Testis (tissue), 3 donors: ENCODE data around the gene GTF2A2. TPM values are rescaled to one million over a fixed set of nuclear protein-coding genes. Genes with fewer than 3 reads are reported as not detected.
A peak's percentile ranks its signal among the peaks of the same experiment; 100 is the strongest.

Experiments used
- DNase-seq: peaks from one replicate; pipeline ENCODE4 v3.0.0-alpha.2; 2019
- H3K27ac ChIP-seq, 2 donors: fragments of 200-600 bp; sonication (generic); one replicate each; pipeline ENCODE4 v1.5.1; 2019
- H3K27me3 ChIP-seq: fragments of 200-600 bp; sonication (generic); one replicate; pipeline ENCODE4 v1.5.1; 2019
- H3K36me3 ChIP-seq: fragments of 200-600 bp; sonication (generic); one replicate; pipeline ENCODE4 v1.5.1; 2017; ENCODE audit warnings: low read depth; ENCODE audit errors: missing control alignments
- H3K4me1 ChIP-seq: fragments of 200-600 bp; sonication (generic); one replicate; pipeline ENCODE4 v1.5.1; 2019
- H3K4me3 ChIP-seq, 2 donors: fragments of 200-600 bp; sonication (generic); one replicate each; pipeline ENCODE4 v1.5.1; 2017 to 2019
- H3K9me3 ChIP-seq: fragments of 200-600 bp; sonication (generic); one replicate; pipeline ENCODE4 v1.5.1; 2017
- POLR2A ChIP-seq: fragments of 450-650 bp; IDR thresholded peaks from one replicate; pipeline ENCODE4 v1.6.1; 2017; ENCODE audit warnings: antibody characterized with exemption, mild to moderate bottlenecking, moderate library complexity
- WGBS, 2 donors: methylation state at CpG; one replicate each; pipeline ENCODE4 v1.1.5; 2018; 5-methylcytosine and 5-hydroxymethylcytosine counted together
- intact Hi-C: fragments of 100-400 bp; cut with DNase I; formaldehyde crosslinking; loops from one replicate; pipeline ENCODE4 v1.15.1; 2023; ENCODE audit warnings: low total_unique reads
- polyA plus RNA-seq: library from polyadenylated mRNA; stranded (reverse); fragments of 350-450 nt; fragmentation: Illumina TruSeq; extraction: RNeasy Lipid Tissue Mini Kit (QIAGEN cat#74804); gene quantifications from one replicate; pipeline ENCODE4 v1.2.3, GENCODE V29; 2014; ENCODE audit warnings: low read depth, low replicate concordance; ENCODE audit not compliant: insufficient read depth
- total RNA-seq, 2 donors: library from RNA; depleted of rRNA; stranded (reverse); fragments of >200 nt; gene quantifications; one replicate each; pipeline ENCODE4 v1.2.3, GENCODE V29; 2016
- TF ChIP-seq, protein P1 (sequence below), 3 experiments: fragments of 450-650 bp in 2 of 3; fragments of 200-600 bp in 1 of 3; sonication (generic) in 1 of 3; IDR thresholded peaks; one replicate each; pipeline ENCODE4 v1.5.1; 2016 to 2019; ENCODE audit warnings: antibody characterized with exemption in 3 of 3, mild to moderate bottlenecking in 2 of 3, moderate library complexity in 1 of 3

The GTF2A2 gene
- total and polyA plus RNA-seq, 3 donors from 2014 or later: 82.9 to 579 (median 120) TPM

DNA sequence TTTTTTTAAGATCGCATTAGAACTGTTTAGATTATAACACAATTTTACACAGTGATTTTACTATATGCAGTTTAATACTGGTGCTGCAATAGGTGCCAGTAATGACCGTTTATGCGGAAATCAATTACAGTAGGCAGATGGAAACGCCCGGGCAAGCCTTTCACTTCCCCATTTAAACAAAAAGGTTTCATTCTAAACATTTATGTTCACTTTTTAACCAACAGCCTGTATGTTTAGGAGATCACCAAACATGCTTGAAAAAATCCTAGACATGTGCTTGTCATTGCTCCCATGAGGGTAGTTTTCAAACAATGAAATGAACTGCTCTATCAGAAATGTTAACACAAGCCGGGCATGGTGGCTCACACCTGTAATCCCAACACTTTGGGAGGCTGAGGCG lies 29.1 kb upstream of the GTF2A2 start:
- peaks cover 15% of the 10 kb centered on the region for H3K4me1 ChIP-seq
- no peaks in the 10 kb centered on the region for H3K9me3 ChIP-seq
- DNase-seq: no peak
- H3K27me3 ChIP-seq: no peaks in the 10 kb centered on the region
- no peak for TF ChIP-seq POLR2A
- TF ChIP-seq, protein P1, sequence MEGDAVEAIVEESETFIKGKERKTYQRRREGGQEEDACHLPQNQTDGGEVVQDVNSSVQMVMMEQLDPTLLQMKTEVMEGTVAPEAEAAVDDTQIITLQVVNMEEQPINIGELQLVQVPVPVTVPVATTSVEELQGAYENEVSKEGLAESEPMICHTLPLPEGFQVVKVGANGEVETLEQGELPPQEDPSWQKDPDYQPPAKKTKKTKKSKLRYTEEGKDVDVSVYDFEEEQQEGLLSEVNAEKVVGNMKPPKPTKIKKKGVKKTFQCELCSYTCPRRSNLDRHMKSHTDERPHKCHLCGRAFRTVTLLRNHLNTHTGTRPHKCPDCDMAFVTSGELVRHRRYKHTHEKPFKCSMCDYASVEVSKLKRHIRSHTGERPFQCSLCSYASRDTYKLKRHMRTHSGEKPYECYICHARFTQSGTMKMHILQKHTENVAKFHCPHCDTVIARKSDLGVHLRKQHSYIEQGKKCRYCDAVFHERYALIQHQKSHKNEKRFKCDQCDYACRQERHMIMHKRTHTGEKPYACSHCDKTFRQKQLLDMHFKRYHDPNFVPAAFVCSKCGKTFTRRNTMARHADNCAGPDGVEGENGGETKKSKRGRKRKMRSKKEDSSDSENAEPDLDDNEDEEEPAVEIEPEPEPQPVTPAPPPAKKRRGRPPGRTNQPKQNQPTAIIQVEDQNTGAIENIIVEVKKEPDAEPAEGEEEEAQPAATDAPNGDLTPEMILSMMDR (IDR thresholded peaks at IDR 0.05): no peak
- H3K27ac ChIP-seq: peak overlapping the region in 1 of 2 donors; percentile 11
- WGBS, 2 donors: 83 to 86% methylated on average over 7 of the region's 7 CpGs
- no peak overlapping the region for H3K4me3 ChIP-seq
- intact Hi-C loops: no loop called here
- H3K36me3 ChIP-seq: no peaks in the 10 kb centered on the region

DNA sequence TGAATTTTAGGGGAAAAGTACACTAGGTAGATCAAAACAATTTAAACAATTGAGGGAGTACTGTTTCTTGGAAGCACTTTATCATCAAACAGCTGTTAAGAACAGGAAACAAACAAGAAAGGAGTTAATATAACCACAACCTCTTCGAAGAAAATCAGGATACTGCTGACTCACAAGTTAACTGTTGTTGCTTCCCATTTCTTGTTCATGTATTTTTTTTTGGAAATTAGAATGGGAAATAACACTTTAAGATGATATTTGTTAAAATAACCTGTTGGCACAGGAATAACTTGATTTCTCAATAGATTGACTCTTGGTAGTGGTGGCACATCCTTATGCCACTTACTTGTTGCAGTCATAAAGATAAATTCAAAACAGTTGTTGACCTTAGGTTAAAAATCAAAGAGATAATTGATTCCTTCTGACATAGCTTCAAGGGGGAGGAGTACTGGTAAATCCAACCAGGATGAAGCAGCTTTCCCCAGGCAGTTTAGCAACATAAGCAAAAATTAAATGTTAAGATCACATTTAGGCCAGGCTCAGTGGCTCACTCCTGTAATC lies 28.5 kb upstream of the GTF2A2 start:
- H3K36me3 ChIP-seq: no peaks in the 10 kb centered on the region
- 18 to 30% methylated on average over 1 of the region's 1 CpG for WGBS, 2 donors
- no peaks in the 10 kb centered on the region for H3K9me3 ChIP-seq
- DNase-seq: no peak
- peak overlapping the region in 1 of 2 donors; percentile 11 for H3K27ac ChIP-seq
- intact Hi-C loops: no loop called here
- H3K27me3 ChIP-seq: no peaks in the 10 kb centered on the region
- TF ChIP-seq, protein P1 (IDR thresholded peaks at IDR 0.05): no peak
- no peak for TF ChIP-seq POLR2A
- H3K4me1 ChIP-seq: peaks cover 15% of the 10 kb centered on the region
- H3K4me3 ChIP-seq: no peak overlapping the region

DNA sequence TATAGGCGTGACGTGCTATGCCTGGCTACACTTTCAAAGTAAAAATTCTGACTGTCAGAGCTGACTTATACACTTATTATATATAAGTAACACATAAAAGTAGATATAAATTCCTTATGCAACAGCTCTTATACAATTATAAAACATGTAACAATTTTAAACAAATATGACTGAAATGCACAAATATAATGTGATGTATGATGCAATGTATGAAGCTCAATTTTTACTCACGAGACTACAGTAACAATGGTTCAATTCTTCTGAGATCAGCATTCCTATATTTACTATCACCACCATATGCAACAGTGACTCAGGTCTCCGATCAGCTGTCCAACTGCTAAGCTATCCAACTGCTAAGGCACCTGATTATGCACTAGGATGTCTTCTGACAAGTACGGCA lies 23.6 kb upstream of the GTF2A2 start:
- Histone ChIP-seq H3K36me3 (no peaks in the 10 kb centered on the region), H3K27ac (no peak overlapping the region), H3K4me3 (no peak overlapping the region), H3K4me1 (no peaks in the 10 kb centered on the region), H3K27me3 (no peaks in the 10 kb centered on the region), H3K9me3 (no peaks in the 10 kb centered on the region)
- TF ChIP-seq POLR2A: no peak
- TF ChIP-seq, protein P1 (IDR thresholded peaks at IDR 0.05): no peak
- intact Hi-C loops: no loop called here
- DNase-seq: no peak
- WGBS, 2 donors: 74 to 93% methylated on average over 4 of the region's 5 CpGs

DNA sequence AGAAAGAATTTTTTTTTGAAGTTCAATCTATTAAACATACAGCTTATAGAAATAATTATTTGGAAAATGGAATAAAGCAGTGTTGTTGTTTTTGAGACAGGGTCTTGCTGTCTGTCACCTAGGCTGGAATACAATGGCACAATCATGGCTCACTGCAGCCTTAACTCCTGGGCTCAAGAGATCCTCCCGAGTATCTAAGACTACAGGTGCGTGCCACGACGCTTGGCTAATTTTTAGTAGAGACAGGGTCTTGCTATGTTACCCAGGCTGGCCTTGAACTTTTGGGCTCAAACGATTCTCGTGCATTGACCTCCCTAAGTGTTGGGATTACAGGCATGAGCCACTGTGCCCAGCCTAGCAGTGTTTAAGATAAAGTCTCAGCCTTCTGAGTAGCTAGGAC lies 23.0 kb upstream of the GTF2A2 start:
- Histone ChIP-seq H3K9me3 (no peaks in the 10 kb centered on the region), H3K4me3 (no peak overlapping the region), H3K27ac (no peak overlapping the region), H3K36me3 (no peaks in the 10 kb centered on the region), H3K4me1 (no peaks in the 10 kb centered on the region), H3K27me3 (no peaks in the 10 kb centered on the region)
- no peak for TF ChIP-seq POLR2A
- TF ChIP-seq, protein P1 (IDR thresholded peaks at IDR 0.05): no peak
- no peak for DNase-seq
- intact Hi-C loops: no loop called here
- 84 to 92% methylated on average over 6 of the region's 6 CpGs for WGBS, 2 donors

DNA sequence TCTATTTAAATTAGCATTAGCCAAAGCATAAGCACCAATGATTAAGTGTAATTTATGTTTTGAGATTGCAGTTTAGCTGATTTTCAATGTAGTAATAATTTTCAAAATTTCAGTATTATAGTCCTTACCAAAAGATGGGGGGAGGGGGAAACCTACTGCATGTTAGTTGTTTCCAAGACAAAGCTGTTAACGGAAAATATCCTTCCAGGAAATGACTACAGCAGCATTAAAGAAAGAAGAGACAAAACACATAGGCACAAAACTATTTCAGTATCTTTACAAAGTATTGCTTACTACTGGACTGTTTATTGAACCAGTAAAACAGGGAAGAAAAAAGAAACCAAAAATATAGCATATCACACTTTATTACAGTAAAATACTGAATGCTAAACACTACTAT lies 21.3 kb upstream of the GTF2A2 start:
- no peaks in the 10 kb centered on the region for H3K9me3 ChIP-seq
- H3K36me3 ChIP-seq: no peaks in the 10 kb centered on the region
- TF ChIP-seq, protein P1 (IDR thresholded peaks at IDR 0.05): no peak
- no peak for TF ChIP-seq POLR2A
- H3K4me1 ChIP-seq: no peaks in the 10 kb centered on the region
- no peak overlapping the region for H3K4me3 ChIP-seq
- H3K27ac ChIP-seq: no peak overlapping the region
- DNase-seq: no peak
- intact Hi-C loops: no loop called here
- H3K27me3 ChIP-seq: no peaks in the 10 kb centered on the region
- WGBS, 2 donors: 71 to 86% methylated on average over 1 of the region's 1 CpG
